ENCODE measurements around the gene GCLC. TPM values are rescaled to one million over a fixed set of nuclear protein-coding genes. Genes with fewer than 3 reads are reported as not detected.

Gene GCLC
- total and polyA plus RNA-seq, 10 of the 15 experiments (the other 5 are each of a cell fraction or from before 2014, with no cell fraction given): 6.5 to 23.6 (median 12.5) TPM

- no TSS peak for BruUV-seq (replicated peaks)
- TF ChIP-seq CBFB (IDR thresholded peaks at IDR 0.05; ENCODE audit: low read depth) (no peak), SREBF1 (IDR thresholded peaks at IDR 0.05; ENCODE audit: low read length) (no peak), RELA (IDR thresholded peaks at IDR 0.05; ENCODE audit: borderline replicate concordance, partially characterized antibody) (no peak), ZSCAN29 (IDR thresholded peaks at IDR 0.05) (no peak), YBX1 (IDR thresholded peaks at IDR 0.05) (no peak), ZBED1 (IDR thresholded peaks at IDR 0.05; ENCODE audit: borderline replicate concordance) (no peak), CHD4 (IDR thresholded peaks at IDR 0.05) (no peak)
- no peaks in the 10 kb centered on the region for H3K9me3 ChIP-seq (replicated peaks; ENCODE audit: control insufficient read depth, insufficient read depth, low read length)
- ATAC-seq (peak; percentile 43), DNase-seq (ENCODE audit: low read depth, low spot score) (no peak), FAIRE-seq (no peak)
- CTCF ChIA-PET: no interaction called here
- no peaks in the 10 kb centered on the region for H4K20me1 ChIP-seq (ENCODE audit: control insufficient read depth, insufficient read depth)
- no peaks in the 10 kb centered on the region; a peak in 1 of 4 replicates for H3K27me3 ChIP-seq (replicated peaks in 1 of 2; ENCODE audit: control insufficient read depth in 2 of 2, insufficient read depth in 2 of 2, low read length in 1 of 2)
- H3K4me2 ChIP-seq (ENCODE audit: control insufficient read depth, insufficient read depth): no peak overlapping the region
- POLR2A ChIA-PET: no interaction called here
- in situ Hi-C loops (cut with MboI): no loop called here
- H3K79me2 ChIP-seq (ENCODE audit: control insufficient read depth, insufficient read depth, low read length): no peaks in the 10 kb centered on the region
- SMC1A ChIA-PET (ENCODE audit: uncharacterized antibody, unreplicated experiment): interaction anchor here (1.0 kb wide), 1 partner anchor 8 kb away, joined by 3 read pairs; no protein-coding TSS in a partner anchor
- RAD21 ChIA-PET (ENCODE audit: unreplicated experiment): no interaction called here
- H3K27ac ChIP-seq (ENCODE audit: control insufficient read depth, insufficient read depth): no peak overlapping the region
- no peaks in the 10 kb centered on the region for H3K36me3 ChIP-seq (ENCODE audit: control insufficient read depth in 2 of 2, insufficient read depth in 2 of 2, low read length in 1 of 2)
- H3K9ac ChIP-seq (ENCODE audit: control insufficient read depth, insufficient read depth, low read length): no peak overlapping the region
- no peak overlapping the region for H2AFZ ChIP-seq (ENCODE audit: control insufficient read depth, low read depth, low read length)
- no peaks in the 10 kb centered on the region for H3K4me1 ChIP-seq (ENCODE audit: control insufficient read depth, insufficient read depth, low read length)
- intact Hi-C loops (cut with micrococcal nuclease; ENCODE audit: unreplicated experiment): no loop called here
- no peak overlapping the region for H3K4me3 ChIP-seq
Measured at GRCh38 chr6:53591873-53592272, 47.0 kb upstream of the GCLC start.

- ChIA-PET CTCF (no interaction called here), RAD21 (ENCODE audit: unreplicated experiment) (no interaction called here), SMC1A (ENCODE audit: uncharacterized antibody, unreplicated experiment) (no interaction called here), POLR2A (no interaction called here)
- no peak for ATAC-seq
- intact Hi-C loops (cut with micrococcal nuclease; ENCODE audit: unreplicated experiment): no loop called here
- H3K9ac ChIP-seq (ENCODE audit: control insufficient read depth, insufficient read depth, low read length): no peak overlapping the region
- no peaks in the 10 kb centered on the region for H3K79me2 ChIP-seq (ENCODE audit: control insufficient read depth, insufficient read depth, low read length)
- H3K4me3 ChIP-seq: no peak overlapping the region
- DNase-seq (ENCODE audit: low read depth, low spot score): no peak
- no peaks in the 10 kb centered on the region for H4K20me1 ChIP-seq (ENCODE audit: control insufficient read depth, insufficient read depth)
- no peak for FAIRE-seq
- no peak overlapping the region for H2AFZ ChIP-seq (ENCODE audit: control insufficient read depth, low read depth, low read length)
- H3K4me2 ChIP-seq (ENCODE audit: control insufficient read depth, insufficient read depth): no peak overlapping the region
- in situ Hi-C loops (cut with MboI): no loop called here
- H3K36me3 ChIP-seq (ENCODE audit: control insufficient read depth in 2 of 2, insufficient read depth in 2 of 2, low read length in 1 of 2): no peaks in the 10 kb centered on the region
- no peak overlapping the region for H3K27ac ChIP-seq (ENCODE audit: control insufficient read depth, insufficient read depth)
- WGBS (ENCODE audit: insufficient coverage, insufficient replicate concordance, low lambda C conversion rate, missing lambda C conversion rate): 65% methylated on average over 3 of the region's 3 CpGs
- BruUV-seq (replicated peaks): no TSS peak
- no peaks in the 10 kb centered on the region for H3K4me1 ChIP-seq (ENCODE audit: control insufficient read depth, insufficient read depth, low read length)
- no peaks in the 10 kb centered on the region for H3K27me3 ChIP-seq (replicated peaks in 1 of 2; ENCODE audit: control insufficient read depth in 2 of 2, insufficient read depth in 2 of 2, low read length in 1 of 2)
- no peaks in the 10 kb centered on the region for H3K9me3 ChIP-seq (replicated peaks; ENCODE audit: control insufficient read depth, insufficient read depth, low read length)
- no peak for TF ChIP-seq KDM1A (IDR thresholded peaks at IDR 0.05; ENCODE audit: borderline replicate concordance)
- TF ChIP-seq PML (IDR thresholded peaks at IDR 0.05; ENCODE audit: low read length): no peak
- TF ChIP-seq HCFC1 (IDR thresholded peaks at IDR 0.05; ENCODE audit: low read length): no peak
- no peak for TF ChIP-seq USF2 (IDR thresholded peaks at IDR 0.05; ENCODE audit: borderline replicate concordance, low read depth, low read length)
- TF ChIP-seq IRF5 (IDR thresholded peaks at IDR 0.05; ENCODE audit: borderline replicate concordance): no peak
- no peak for TF ChIP-seq GATAD2B (conservative IDR thresholded peaks at IDR 0.05; ENCODE audit: low read depth)
- no peak for TF ChIP-seq HDAC2 (IDR thresholded peaks at IDR 0.05)
- no peak for TF ChIP-seq YBX1 (IDR thresholded peaks at IDR 0.05)
- TF ChIP-seq CBX5 (IDR thresholded peaks at IDR 0.05; ENCODE audit: low read depth): no peak
- no peak for TF ChIP-seq MTA2 (IDR thresholded peaks at IDR 0.05; ENCODE audit: low read depth)
- no peak for TF ChIP-seq CEBPB (IDR thresholded peaks at IDR 0.05; ENCODE audit: borderline replicate concordance in 1 of 2, low read depth in 2 of 2, low read length in 2 of 2)
- TF ChIP-seq CBFB (IDR thresholded peaks at IDR 0.05; ENCODE audit: low read depth): no peak
Measured at GRCh38 chr6:53588816-53589509, 44.1 kb upstream of the GCLC start.

Data from GM12878 (cell line).